Retina (tissue), 1 donor: ENCODE measurements around the gene PQBP1.
"Not testable (repeated sequence)": the region's sequence is repeated elsewhere in the genome, so short reads cannot be mapped to it uniquely, and the experiment has no call there.

ENCODE experiments used
- DNase-seq: peaks from one replicate; pipeline ENCODE4 v3.0.0-alpha.2; 2016

PQBP1 gene, protein sequence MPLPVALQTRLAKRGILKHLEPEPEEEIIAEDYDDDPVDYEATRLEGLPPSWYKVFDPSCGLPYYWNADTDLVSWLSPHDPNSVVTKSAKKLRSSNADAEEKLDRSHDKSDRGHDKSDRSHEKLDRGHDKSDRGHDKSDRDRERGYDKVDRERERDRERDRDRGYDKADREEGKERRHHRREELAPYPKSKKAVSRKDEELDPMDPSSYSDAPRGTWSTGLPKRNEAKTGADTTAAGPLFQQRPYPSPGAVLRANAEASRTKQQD

GRCh38 chrX:48897625-48898306 lies at the start of gene PQBP1, which contains the start of gene TIMM17B:
PQBP1 (plus strand) TSS chrX:48897930; CDS start chrX:48898510, 580 bp downstream.
TIMM17B (minus strand) TSS chrX:48897768; CDS start chrX:48897749, 19 bp downstream.
- peak; percentile 94 for DNase-seq

DNA sequence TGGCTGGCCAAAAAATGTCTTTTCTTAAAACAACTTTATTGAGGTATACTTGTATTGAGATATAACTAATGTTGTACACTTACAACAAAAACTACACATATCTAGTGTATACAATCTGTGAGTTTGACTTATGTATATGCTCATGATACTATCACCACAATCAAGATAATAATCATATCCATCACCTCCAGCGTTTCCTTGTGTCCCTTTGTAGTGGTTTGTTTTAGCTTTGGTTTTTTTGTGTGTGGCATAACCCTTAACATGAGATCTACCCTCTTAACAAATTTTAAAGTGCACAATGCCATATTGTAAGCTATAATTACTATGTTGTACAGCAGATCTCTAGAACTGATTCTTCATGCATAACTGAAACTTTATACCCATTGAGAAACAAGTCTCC lies 48.9 kb upstream of the PQBP1 start:
- DNase-seq, result no peak

GRCh38 chrX:48852857-48853256 lies 44.9 kb upstream of the PQBP1 start:
- DNase-seq, result no peak

- DNase-seq, result not testable (repeated sequence)
Observed at GRCh38 chrX:48853494-48853893, 44.2 kb upstream of the PQBP1 start.

- not testable (repeated sequence) for DNase-seq
Observed at GRCh38 chrX:48854121-48854804, 43.5 kb upstream of the PQBP1 start.

DNA sequence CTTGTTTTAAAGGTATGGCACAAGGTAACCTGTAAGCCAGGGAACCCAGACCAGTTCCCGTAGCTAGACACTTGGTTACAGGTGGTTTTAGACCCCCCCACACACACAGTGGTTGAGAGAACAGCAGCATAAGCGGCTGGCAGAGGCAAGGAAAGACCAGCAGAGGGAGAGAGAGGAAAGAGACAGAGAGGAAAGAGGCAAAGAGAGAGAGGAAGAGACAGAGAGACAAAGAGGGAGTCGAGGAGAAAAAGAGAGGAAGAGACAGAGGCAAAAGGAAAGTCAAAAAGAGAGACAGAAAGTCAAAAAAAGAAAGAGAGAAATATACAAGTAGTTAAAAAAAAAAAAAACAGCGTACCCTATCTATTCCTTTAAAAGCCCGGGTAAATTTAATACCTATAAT lies 42.8 kb upstream of the PQBP1 start:
- DNase-seq, result no peak

DNA sequence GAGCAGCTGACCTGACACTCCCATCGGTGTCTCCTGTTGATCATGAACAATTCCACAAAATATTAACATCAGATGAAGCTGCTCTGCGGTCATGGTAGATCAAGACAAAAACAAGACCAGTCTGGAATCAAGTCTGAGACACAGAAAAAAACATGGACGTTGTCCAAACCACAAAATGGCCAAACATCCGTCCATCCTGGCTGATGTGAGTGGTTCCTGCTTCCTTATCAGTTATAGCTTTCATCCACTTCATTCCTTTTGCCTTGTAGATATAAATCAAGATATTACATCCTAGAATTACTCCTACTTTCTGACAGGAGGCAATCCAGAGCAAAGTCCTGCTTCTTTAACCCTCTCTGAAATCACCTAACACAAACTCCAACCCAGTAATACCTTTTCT lies 33.5 kb upstream of the PQBP1 start:
- DNase-seq, result no peak

- not testable (repeated sequence) for DNase-seq
Observed at GRCh38 chrX:48872017-48872416, 25.7 kb upstream of the PQBP1 start.

GRCh38 chrX:48876944-48877343 lies 20.8 kb upstream of the PQBP1 start:
- DNase-seq, result not testable (repeated sequence)

- DNase-seq, result no peak
Observed at GRCh38 chrX:48883729-48884128, 14.0 kb upstream of the PQBP1 start.

GRCh38 chrX:48886586-48886985 lies 11.1 kb upstream of the PQBP1 start:
- DNase-seq, result not testable (repeated sequence)

DNA sequence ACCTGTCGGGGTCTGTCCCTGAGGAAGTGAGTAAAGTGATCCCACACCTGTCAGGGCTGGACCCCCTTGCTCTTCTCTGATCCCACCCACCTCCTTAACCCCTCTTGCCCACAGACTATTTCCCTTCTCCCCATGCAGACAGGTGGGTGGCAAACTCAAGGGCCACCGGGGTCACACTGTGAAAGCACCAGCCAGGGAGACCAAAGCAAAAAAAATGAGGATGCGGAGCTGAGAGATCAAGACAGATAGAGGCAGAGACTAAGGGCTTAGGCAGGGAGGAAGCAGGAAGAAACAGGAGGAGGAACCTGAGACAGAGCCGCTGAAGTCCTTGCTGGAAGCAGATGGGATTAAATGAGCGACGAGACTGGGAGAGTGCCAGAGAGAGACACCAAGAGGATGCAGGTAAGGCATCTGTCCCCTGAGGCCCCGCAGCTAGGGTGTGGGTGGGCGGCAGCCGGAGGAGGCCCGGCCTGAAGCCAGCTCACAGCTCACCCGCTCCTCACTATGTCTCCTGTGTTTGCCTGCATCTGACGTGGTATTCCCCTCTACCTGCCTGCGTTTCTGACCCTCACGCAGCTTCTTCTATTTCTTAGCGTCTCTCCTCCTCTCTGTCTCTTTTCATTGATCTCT lies 7.3 kb upstream of the PQBP1 start:
- DNase-seq, result no peak

- peak; percentile 43 for DNase-seq
Observed at GRCh38 chrX:48890934-48891401, 6.8 kb upstream of the PQBP1 start.

DNA sequence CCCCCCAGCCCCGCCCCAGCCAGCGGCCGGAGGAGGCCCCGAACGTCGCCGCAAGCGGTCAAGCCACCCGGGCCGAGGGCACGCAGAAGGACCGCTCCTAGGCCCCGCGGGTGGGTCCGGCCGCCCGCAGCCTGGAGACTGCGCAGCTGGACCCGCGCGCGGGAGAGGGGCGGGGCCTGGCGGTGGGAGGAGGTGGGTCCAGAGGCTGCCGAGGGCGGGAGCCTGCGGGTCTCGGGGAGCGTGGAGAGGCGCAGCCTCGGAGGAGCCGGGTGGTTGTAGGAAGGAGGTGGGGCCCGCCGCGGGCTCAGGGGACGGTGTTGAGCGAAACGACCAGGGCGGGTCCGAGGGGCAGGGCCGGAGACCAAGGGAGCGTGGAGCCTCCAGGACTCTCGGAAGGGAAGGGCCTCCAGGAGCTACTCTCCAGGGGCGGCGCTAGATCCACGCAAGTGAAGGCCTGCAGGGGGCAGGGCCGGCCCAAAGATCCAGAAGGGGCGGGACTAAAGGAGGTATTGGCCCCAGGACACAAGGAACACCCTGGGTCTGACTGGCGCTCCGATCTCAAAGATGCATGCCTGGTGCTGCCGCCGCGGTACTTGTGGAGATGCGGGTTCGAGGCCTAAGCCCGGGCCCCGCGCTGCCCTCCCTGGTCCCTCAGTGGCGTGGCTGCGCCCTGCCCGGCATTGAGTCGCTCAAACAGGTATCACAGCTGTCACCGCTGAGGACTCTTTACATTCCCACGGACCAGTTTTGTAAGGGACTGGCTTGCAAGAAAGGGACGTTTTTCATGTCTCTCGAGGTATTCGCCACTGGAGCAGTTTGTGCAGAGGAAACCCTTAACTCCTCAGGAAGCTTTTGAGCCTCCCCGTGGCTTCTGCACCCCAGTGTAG lies 6.1 kb upstream of the PQBP1 start:
- peak; percentile 84 for DNase-seq

DNA sequence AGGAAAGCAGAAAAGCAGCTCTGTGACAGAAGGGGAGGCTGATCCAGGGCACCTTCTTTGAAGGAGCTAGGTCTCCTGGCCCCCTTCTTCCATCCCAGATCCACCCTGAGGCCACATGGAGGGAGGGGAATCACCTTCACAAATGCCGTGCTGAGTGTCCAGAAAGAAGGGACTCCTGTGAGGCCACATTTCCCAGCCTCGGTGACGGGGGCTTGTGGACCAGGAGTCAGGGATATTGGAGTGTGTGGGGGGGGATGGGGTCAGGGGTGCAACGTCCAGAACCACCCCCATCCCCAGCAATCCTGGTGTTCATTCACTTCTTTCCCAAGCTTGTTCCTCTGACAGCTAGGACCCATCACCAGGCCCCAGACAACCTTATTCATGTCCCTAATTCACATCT lies 4.8 kb upstream of the PQBP1 start:
- DNase-seq, result no peak

GRCh38 chrX:48893556-48894348 lies 4.0 kb upstream of the PQBP1 start:
- no peak for DNase-seq

DNA sequence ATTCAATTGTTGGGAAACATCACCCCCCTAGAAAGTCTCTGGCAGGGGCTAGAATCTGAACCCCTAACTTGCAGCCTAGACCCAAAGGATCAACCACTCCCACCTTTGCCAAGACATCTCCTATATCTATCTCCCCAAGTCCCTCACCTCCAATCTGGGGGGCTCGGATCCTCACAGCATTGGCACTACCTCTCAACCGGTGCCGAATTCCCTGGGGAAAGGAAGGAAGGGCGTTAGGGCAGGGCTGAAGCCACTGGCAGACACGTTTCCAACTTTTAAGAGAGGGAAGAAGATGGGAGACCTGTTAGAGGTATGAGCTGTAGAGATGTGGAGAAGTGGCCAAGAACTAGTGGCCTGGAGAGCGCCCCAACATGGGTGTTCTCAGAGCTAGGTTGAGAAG lies 2.8 kb upstream of the PQBP1 start:
- no peak for DNase-seq

DNA sequence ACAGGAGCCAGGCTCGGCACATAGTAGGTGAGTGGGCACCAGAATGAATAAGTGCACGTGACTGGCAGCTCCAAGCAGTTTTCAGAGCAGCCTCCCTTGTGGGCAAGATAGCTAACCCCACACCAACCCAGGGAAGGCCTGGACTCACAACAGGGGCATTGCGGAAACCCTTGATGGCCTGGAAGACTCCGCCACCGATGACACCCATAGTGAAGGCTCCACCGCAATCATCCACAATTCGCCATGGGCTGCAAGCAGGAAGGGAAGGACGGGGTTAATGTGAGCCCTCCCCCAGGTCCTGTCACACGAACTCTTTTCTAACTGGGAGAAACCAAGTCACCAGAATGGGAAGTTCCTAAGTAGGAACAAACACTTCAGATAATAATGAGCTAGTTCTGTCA lies 1.1 kb upstream of the PQBP1 start:
- DNase-seq, result peak; percentile 50

- peak; percentile 86 for DNase-seq
Observed at GRCh38 chrX:48897157-48897624, 539 bp upstream of the PQBP1 start.

GRCh38 chrX:48899078-48899410 lies 1.3 kb downstream of the PQBP1 start:
- no peak for DNase-seq

- no peak for DNase-seq
Observed at GRCh38 chrX:48901069-48901468, 3.3 kb downstream of the PQBP1 start.
